Embryonic facial prominence (tissue), 1 donor: ENCODE results near the gene FCAMR.

Source experiments
- DNase-seq: peaks from one replicate; pipeline ENCODE4 v3.0.0-alpha.2; 2016; ENCODE audit errors: extremely low spot score

Gene FCAMR

DNA sequence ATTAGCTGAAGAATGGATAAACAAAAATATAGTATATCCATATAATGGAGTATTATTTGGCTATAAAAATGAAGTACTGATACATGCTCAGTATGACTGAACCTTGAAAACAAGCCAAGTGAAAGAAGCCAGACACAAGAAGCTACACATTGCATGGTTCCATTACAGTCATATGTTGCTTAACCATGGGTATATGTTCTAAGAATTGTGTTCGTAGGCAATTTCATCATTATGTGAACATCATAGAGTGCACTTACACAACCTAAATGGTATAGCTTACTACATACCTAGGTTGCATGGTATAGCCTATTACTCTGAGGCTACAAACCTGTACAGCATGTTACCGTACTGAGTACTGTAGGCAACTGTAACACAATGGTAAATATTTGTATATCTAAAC lies 28.6 kb upstream of the FCAMR start:
- DNase-seq, result no peak

DNA sequence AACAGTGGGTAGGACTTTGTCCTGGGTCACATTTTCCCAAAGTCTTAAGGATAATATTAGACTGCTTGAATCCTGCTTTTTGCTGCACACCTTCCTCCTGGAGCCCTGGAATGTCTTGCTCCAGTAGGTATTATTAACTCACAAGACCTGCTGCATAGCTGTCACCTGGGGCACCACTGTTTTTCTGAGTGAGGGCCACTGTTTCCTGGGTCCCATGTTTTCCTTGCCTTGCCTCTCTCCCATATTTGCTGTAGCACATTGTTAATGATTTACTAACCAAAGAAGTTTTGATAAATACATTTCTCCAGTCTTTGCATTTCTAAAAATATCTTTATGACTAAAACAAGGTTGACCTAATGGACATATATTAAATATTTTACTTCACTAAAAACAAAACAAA lies 22.5 kb upstream of the FCAMR start:
- no peak for DNase-seq

DNA sequence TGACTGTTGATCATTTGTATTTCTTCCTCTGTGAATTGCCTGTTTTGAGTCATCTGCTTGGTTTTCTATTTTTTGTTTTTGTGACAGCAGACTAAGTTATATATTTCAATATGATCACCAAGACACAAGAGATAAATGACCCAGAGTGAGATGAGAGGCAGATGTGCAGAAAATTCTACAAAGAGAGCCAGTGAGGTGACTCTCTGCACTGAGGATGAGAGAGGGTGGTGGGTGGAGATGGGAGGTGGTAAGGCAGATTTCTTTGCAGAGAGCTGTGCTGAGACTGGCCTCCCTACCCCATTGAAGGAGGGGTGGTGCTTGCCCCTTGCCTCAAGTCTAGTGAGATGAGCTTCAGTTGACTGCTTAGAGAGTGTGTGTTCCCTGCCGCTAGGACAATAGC lies 17.6 kb upstream of the FCAMR start:
- no peak for DNase-seq

DNA sequence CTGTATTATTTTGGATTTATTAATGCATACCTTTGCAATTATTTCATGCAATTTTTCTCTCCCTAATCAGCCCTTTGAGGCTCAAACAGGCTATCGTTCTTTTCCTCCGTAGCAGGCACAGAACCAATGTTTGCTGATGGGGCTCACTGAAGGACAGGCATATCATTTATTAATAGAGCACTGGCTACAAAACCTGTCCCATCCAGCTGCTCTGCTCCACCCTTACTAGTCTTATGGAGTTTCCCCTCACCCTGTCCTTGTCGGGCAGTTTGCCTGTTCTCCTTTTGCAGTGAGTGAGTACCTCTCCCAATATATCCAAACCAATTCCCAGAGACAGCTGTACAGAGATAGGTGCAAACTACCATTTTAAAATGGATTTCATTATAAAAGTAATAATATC lies 16.6 kb upstream of the FCAMR start:
- no peak for DNase-seq

DNA sequence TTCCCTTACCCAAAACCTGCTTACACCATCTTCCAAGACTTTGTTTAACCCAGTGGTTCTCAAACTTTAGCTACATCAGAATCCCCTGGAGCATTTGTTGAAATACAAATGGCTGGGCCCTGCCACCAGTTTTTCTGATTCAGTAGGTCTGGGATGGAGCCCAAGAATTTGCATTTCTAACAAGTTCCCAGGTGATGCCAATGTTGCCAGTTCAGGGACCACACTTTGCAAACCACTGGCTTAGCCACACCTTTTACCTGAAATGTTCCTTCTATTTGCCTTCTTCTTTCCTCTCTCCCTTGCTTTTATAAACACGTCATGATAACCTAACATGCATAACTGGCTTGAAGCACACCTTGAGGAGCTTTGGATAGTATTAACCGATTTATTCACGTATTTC lies 16.1 kb upstream of the FCAMR start:
- DNase-seq, result no peak

DNA sequence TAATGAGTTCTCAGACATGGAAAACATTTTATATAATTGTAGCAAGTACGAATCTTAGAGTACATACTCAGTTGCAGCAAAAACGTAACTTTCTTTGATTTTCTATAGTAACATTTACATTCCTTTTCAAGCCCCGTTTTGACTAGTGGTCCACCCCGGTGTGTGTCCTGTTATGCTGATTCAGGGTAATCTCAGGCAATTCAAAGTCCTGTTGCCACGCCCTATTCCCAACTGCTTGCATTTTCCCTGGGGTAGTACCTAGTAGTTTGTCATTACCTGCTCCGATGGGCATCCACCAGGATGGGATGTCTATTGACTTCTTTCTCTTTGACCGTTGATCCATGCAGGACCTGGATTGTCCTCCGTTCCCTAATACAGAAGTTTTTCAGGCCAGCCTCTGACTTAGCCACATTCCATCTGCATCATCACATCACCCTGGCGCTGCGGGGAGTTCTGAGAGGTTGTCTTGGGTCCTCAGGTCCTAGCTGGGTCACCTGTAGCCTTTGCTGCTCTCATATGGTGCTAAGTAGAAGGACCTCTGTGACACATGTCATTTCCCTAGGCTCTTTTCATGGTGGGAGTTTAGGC lies 15.0 kb upstream of the FCAMR start:
- DNase-seq, result no peak

DNA sequence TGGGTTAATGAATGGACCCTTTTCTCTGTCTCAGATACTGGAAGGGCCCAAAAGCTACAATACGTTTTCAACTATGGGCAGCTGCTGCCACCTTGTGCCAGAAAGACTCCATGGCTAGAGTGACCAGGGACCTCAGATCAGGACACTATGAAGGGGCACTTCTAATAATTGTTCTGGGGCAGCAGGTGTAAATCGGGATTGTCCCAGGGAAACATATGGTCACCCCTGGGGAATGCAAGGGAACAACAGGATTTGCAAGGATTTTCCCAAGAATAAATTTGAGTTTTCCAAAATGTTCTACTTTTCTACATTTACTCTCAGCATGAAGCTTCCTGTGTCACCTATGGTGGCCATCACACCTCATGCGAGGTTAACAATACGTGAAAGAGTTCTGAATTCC lies 12.0 kb upstream of the FCAMR start:
- no peak for DNase-seq

DNA sequence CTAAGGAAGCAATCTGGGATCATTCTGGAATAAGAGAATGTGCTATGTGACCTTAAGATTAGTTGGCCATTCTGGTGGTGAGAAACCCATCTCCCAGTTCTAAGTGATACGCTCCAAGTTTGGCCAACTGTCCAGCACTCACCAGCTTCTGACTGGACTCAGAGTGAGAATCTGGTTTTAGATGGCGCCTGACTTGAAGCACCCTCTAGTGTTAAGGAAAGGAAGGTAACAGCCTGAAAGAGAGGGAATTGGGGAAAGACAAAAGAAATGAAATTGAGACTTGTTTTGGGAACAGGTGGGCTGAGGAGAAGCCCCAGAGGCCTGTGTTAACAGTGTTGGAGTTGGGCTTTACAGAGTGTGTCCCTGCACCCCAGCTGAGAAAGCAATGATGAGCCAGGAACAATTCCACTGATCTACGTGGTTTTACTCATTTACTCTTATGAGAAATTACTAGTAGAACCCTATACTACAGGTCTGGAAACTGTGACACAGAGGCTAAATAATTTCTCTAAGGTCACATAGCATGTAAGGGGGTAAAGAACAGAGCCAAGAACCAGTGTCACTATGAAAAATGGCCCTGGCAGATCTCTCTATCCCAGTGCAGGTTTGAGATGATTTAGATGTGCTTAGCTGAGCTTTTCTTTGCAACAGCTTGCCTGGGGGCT lies 9.3 kb upstream of the FCAMR start:
- no peak for DNase-seq

DNA sequence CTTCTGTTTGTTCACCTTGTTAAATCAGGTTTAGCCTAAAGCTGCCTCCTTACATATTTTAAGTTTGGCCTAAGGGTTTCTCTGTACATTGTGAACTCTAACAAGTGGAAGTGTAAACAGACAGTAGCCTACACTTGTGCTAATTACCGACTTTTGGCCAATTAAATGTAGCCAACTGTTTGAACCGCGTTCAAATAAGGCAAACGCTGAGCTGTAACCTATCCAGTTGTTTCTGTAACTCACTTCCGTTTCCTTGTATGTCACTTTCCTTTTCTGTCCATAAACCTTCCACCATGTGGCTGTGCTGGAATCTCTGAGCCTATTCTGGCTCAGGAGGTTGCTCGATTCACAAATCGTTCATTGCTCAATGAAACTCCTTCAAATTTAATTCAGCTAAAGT lies 8.0 kb upstream of the FCAMR start:
- no peak for DNase-seq

DNA sequence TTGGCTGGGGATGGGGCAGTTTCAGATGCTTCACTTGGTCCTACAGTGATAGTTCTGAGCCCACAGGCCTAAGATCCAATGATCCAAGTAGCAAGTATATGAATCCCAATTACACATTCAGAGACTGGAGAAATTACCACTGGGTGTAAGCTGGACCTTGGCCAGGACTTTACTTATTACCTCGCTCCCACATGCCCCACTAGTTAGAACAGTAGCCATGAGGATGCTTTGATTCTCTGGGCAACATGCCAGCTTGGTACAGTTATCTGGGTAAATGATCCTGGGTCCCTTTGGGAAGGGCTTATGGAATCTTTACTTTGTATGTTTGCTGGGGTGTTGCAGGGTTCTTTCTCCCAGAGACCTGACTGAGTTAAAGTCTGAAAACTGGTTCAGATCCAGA lies 5.0 kb upstream of the FCAMR start:
- DNase-seq, result no peak

DNA sequence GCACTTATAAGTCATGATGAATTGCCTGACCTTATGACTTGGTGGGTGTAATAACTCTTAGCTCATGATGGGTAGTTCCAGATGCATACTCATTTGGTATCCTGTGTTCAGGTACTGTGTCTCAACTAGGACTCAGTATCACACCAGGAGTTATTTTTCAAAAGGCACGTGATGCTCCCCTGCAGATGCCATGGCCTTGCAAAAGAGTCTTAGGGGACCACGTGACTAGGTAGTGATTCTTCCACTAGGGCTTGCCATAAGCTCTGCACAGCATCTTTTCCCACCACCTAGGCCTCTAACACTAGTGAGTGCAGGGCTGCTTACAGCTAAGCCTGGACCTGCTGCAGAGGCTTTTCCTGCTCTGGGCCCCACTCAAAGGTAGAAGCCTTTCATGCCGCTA lies 3.9 kb upstream of the FCAMR start:
- DNase-seq, result no peak

DNA sequence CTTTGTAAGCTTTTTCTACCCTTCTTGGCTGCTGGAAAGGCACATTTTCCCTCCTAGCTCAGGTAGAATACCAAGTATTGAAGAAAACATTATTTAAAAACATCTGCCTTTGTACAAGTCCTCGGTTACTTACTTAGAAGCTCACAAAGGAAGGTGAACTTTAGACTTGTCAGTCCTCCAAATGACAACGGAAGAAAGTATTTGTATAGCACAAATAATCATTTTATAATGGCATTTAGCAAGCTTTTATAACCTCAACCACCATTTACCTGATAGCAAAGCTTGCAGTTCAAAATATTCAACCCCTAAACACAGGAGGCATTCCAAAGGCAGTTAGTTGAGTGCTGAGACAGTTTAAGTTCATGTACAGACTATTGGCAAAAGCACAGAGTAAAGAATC lies 2.5 kb upstream of the FCAMR start:
- DNase-seq, result no peak

DNA sequence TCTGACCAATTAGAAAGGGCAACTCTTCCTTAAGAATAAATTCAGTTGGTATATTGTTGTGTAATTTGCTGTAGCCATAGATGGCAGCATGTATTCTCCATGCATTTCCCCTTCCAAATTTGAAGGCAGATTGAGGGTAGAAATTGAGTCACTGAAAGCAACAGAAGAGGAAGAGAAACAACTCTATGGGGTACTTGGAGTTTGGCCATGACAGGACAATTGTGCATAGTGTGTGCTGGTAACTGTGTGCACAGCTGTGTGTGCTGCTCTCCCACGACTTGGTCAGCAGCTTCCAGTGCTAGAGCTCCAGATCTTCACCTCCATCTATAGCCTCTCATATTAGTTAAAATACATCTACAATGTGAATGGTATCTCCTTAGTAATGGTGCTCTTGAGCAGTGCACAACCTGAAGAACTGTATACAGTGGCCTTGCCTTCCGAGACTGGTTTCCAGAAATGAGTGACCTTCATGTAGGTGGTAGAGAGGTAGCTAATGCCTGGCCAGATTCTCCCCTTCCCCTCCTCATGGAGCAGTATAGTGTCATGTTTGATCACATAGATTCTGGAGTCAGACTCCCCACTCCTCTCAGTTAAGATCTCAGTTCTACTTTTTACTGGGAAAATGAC lies 882 bp upstream of the FCAMR start:
- no peak for DNase-seq

DNA sequence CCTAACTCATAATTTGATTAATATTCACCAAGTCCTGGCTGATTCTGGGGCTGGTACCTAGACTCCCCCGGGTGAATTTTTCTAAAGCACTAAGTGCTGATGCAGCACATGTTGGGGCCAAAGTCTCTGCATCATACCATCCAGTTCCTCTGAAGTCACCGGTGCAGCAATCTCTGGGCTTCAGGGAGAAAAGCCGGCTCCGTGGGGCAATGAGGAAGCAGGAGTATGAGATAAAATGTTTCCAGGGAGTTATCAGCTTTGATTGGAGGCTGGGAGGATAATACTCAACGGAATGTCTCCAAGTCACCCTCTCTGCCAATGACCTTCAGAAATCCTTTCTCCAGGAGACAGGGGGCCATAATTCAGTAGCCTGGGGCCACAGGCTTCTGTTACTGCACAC lies 1.2 kb downstream of the FCAMR start:
- DNase-seq, result no peak

DNA sequence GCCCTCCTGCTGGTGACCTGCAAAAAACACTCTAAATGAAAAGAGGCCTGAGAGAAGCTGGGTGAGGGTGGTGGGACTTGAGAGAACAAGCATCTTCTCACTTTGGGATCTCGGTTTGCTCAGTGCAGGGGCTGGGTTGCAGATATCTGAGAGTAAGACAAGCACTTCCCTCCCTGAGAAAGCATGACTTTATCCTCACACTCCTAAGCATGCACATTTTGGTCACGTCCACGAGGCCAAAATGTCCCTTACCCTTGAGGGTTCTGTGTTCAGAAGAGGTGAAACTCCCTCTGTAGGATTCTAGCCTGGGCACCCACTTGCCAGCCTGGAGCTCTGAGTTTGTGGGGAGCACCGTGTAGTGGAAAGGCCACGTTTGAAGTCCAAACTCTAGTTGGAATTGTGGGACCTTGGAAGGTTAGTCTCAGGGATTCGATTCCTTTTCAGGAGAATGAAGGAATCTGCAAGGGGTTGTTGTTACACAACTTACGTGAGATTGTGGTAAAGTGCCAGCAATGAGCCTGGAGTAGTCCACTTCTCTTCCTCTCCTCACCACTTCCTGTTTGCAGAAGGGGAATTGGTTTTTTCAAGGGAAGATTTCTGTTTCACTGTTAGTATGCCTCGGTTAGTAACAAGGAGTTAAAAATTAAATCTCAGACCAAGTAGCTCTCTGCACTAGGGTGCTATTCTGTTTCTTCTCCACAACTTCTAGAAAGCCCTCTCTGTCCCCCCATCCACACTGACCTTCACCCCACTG lies 3.0 kb downstream of the FCAMR start:
- no peak for DNase-seq

DNA sequence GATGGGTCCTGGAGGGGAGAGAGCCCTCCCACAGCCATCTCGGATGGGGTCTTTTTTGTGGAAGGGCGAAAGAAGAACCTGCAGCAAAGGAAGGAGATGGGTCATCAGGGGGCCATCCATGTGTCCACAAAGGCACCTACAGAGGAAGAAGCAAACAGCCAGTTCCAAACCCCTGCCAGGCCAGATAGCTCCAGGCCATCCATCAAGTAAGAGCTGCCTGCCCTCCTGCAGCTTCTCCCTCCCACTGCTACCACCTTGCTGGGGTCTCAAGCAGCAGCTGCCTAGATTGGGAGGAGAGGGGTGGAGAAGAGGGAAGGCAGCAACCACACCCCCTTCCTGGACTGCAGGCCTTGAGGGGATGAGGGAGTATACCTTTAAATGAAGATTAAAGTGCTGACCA lies 4.5 kb downstream of the FCAMR start:
- DNase-seq, result no peak

DNA sequence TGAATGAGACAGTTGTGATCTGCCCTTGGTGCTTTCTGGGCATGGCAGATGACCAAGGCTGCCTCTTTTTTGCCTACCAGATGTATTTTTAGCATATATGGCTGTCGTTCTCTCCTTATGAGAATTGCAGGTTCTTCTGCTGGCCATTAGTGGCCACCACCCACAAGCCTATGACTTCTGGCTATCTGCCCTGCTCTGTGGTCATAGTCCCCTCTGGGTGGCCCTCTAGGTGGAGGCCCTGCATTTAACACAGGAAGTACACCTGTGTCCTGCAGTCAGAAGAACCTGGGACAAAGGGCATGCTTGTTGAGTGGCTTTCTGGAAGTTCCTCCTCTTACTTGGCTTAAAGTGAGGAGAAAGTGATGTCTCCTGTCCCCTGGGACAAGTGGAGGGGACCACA lies 6.5 kb downstream of the FCAMR start:
- DNase-seq, result no peak

DNA sequence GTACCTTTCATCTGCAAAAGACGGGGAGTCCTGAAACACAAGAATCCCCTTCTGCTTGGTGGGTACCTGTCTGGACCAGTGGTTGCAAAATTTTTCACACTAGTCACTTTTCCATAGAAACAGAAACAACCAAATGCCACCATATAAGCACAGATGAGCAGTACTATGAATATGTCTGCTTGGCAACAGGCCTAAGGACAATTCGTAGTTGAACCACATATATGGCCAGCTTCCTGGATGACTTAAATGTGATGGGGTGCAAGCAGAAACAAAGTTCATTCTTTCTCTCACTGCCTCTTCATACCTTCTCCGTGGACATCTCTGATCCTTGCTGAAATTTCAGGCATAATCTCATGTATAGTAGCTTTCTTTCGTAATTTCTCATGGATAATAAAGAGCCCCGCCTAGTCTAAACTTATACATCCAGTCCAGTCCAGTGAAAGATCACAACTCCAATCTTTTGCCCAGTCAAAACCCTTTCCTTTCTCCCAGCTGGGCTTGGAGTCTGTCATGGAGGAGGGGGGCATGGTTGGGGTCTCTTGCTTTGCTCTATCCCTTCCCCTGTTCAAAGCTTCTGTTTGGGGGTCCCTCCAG lies 7.0 kb downstream of the FCAMR start:
- DNase-seq, result no peak

DNA sequence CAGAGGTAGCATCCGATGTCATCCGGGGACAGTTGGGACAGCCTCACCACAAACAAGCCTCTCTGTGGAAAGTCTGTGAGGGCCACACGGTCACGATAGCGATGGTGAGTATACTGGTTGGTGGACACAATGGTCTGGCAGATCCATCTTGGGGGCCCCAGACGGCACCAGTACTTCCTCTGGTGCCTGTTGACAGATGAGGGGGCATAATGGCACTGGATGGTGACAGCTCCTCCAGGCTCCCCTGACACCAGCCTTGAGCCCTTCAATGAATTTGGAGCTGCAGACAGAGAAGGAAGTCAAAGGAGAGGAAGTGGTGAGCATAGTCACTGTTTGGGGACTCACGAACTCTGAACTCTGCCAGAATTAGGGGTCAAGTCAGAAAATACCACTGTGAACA lies 8.0 kb downstream of the FCAMR start:
- DNase-seq, result no peak

DNA sequence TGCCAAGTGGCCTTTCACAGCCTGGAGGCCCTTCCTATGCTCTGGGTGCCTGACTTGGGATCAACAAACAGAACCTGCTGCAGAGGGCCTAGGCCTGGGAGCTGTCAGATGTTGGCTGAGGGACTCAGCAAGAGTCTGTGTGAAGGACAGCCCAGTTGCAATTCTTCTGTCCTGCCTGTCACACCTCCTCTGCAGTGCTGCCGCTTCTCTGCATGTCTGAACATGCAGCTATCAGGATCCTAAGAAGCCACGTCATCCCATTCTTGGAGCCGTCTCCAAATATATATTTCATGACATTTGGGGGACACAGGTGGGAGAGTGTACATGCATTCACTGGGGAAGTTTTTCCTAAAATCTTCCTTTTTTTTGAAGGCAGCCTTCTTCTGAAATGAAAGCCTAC lies 8.6 kb downstream of the FCAMR start:
- no peak for DNase-seq

DNA sequence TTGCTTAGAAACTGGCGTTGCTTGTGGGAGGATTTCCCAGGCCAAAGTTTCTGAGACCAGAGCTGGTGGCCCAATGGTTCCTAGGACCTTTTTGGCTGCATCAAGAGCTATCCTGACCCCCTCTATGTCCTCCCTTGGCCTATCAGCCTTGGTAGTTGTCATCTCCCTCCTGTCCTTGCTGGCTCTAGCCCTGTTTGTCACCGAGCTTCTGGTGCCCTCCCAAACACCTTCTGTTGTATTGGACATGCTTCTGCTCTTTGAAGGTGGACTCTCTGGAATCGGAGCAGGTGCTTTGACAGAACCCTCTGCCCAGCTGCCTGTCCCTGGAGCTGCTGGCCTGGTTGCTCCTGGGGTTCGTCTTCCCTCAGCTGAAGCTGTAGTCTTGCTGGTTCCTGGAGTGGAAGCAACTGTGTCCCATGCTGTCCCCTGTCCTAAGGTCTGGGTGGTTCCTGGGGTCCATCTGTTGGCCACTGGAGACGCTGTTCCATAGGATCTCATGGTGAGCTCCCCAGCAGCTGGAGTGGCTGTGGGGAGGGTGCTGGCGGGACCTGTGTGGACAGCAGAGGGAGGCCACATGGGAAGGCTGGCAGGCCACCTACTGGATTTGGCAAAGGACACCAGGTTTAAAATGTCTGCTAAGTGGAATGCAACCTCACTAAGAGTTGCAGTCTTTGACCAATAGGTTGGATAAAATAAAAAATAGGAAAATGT lies 9.4 kb downstream of the FCAMR start:
- no peak for DNase-seq

DNA sequence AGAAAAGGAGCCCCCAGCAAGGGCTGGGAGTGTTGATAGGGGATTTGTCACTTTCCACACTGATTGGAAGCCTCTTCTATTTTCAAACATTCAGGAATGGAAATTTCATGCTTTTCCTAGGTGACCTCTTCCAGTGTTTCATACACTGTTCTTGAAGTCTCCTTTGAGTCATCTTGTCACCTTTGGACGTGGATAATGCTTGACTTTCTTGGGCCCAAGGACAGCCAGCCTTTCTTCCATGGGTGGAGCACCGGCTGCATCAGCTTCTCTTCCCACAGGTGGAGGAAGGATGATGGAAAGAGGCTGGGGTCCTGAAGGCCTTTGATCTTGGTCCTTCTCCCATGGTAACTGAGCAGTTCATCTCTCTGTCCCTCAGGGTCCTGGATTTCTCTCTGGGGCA lies 12.1 kb downstream of the FCAMR start:
- no peak for DNase-seq
